Spleen (tissue), 11 donors: ENCODE results near the gene NFKBIE. TPM values are rescaled to one million over a fixed set of nuclear protein-coding genes. Genes with fewer than 3 reads are reported as not detected.

Source experiments
- DNase-seq: peaks from one replicate; pipeline ENCODE4 v3.0.0-alpha.2; 2020
- H3K27ac ChIP-seq, 8 donors: fragments of 200-600 bp; sonication (generic) in 7 of 8; 1 replicate in 4 of 8; 2 replicates in 4 of 8; pipeline versions ENCODE4 v1.5.0 to v1.8.0; 2016 to 2021; ENCODE audit warnings: inconsistent platforms in 4 of 8, mild to moderate bottlenecking in 4 of 8, moderate library complexity in 1 of 8
- H3K27me3 ChIP-seq, 7 donors: fragments of 200-600 bp; sonication (generic) in 6 of 7; replicated peaks in 1 of 7; 1 replicate in 4 of 7; 2 replicates in 3 of 7; pipeline versions ENCODE4 v1.5.0 to v1.8.0; 2016 to 2021; ENCODE audit warnings: inconsistent platforms in 3 of 7, mild to moderate bottlenecking in 1 of 7
- H3K36me3 ChIP-seq, 6 donors: fragments of 200-600 bp; sonication (generic) in 5 of 6; 1 replicate in 4 of 6; 2 replicates in 2 of 6; pipeline versions ENCODE4 v1.5.0 to v1.8.0; 2016 to 2021; ENCODE audit warnings: inconsistent platforms in 2 of 6
- H3K4me1 ChIP-seq, 6 donors: fragments of 200-600 bp; sonication (generic) in 5 of 6; 1 replicate in 3 of 6; 2 replicates in 3 of 6; pipeline versions ENCODE4 v1.5.0 to v1.8.0; 2016 to 2021; ENCODE audit warnings: inconsistent platforms in 3 of 6
- H3K4me3 ChIP-seq, 8 donors: fragments of 200-600 bp; sonication (generic) in 7 of 8; 1 replicate in 4 of 8; 2 replicates in 4 of 8; pipeline versions ENCODE4 v1.5.0 to v1.8.0; 2016 to 2021; ENCODE audit warnings: inconsistent platforms in 4 of 8, mild to moderate bottlenecking in 4 of 8, moderate library complexity in 2 of 8
- H3K9me3 ChIP-seq, 8 donors: fragments of 200-600 bp; sonication (generic) in 7 of 8; 1 replicate in 4 of 8; 2 replicates in 4 of 8; pipeline versions ENCODE4 v1.5.0 to v1.8.0; 2016 to 2021; ENCODE audit warnings: inconsistent platforms in 4 of 8
- POLR2A ChIP-seq, 3 donors: fragments of 450-650 bp; IDR thresholded peaks; one replicate each; pipeline ENCODE4 v1.5.1; 2017; ENCODE audit warnings: antibody characterized with exemption in 3 of 3, mild to moderate bottlenecking in 1 of 3
- POLR2AphosphoS5 ChIP-seq, 3 donors: sonication (generic); formaldehyde crosslinking; IDR thresholded peaks; one replicate each; pipeline ENCODE4 v1.5.1; 2017; ENCODE audit warnings: antibody characterized with exemption in 3 of 3
- WGBS, 5 donors: extraction: QIAGEN DNeasy Blood & Tissue Kit in 3 of 5; methylation state at CpG; one replicate each; pipeline versions ENCODE4 v1.1.5 to v1.1.7; 2013 to 2018; 5-methylcytosine and 5-hydroxymethylcytosine counted together
- intact Hi-C: fragments of 100-400 bp; cut with DNase I; formaldehyde crosslinking; loops from one replicate; pipeline ENCODE4 v1.15.0; 2023; ENCODE audit warnings: low total_unique reads
- polyA plus RNA-seq, 3 donors: library from polyadenylated mRNA; stranded (reverse); fragments of 200-250 nt; gene quantifications; one replicate each; pipeline ENCODE4 v1.2.1, GENCODE V29; 2013
- total RNA-seq, 7 donors: library from RNA; depleted of rRNA in 3 of 7; stranded (reverse); fragments of >200 nt in 3 of 7; fragmentation: NEBNext Ultra II Directional in 4 of 7; extraction: Animal tissue kit (Norgen Biotek cat#: 25700) in 4 of 7; gene quantifications; one replicate each; pipeline versions ENCODE4 v1.1.0 to v1.2.1, GENCODE V29; 2016 to 2021
- TF ChIP-seq, protein P1 (sequence below), 11 experiments: fragments of 200-600 bp in 7 of 11; fragments of 450-650 bp in 4 of 11; sonication (generic) in 4 of 11; IDR thresholded peaks in 8 of 11; conservative IDR thresholded peaks in 3 of 11; 1 replicate in 7 of 11; 2 replicates in 4 of 11; pipeline versions ENCODE4 v1.4.0 to v1.8.0; 2016 to 2021; ENCODE audit warnings: antibody characterized with exemption in 11 of 11, inconsistent platforms in 4 of 11, mild to moderate bottlenecking in 1 of 11
- donor health status: healthy with polysubstance abuse.
- donor health status: DM: no; HTN: no; CAD: no; lungs with moderate emphysema.
- donor health status: DM: no; HTN: no; CAD: no.
- donor health status: Bipolar disorder and iron deficiency.
- donor health status: healthy.
- donor health status: DM: no; HTN: no; CAD: no.
- donor health status: DM: yes; HTN: yes; CAD: no.

NFKBIE gene
- total and polyA plus RNA-seq, 10 donors: 32.2 to 89.7 (median 49.0) TPM

DNA sequence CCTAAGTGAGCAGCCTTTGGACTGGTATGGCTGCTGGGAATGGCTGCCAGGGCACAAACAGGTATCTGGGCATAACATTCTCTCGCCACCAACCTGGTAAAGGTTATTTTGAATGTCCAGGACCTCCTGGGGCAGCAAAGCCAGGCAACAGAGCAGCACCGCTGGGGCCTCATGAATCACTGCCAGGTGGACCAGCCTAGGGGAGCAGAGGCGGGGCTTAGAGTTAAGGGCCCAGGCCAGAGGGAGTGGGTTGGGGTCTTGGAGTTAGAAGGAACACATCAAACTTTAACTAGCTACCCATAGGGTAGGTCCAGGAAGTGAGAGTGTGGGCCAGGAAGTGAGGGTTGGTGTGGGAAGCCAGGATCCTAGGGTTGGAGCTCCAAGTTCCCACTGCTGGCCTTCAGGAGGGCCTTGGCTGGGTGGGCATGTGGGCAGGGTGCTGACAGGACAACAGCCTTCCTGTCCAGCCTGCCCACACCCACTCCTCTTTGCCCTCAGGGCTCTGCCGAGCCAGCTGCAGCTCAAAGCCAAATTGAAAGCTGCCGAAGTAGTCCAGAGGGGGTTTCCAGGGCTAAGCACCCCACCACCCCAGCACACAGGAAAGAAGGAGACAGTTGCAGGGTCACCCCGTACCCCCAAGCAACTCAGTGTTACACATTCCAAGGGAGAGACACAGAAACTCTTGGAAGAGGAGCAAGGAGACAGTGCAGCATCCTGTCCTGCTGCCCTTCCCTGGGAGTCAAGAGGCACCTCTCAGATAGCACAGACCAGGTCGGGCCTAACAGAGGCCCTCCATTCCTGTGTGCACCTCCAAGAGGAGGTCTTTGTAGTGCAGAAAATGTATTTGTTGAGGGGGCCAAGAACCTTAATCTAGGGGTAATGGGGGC, 2.6 kb downstream of the NFKBIE start:
- intact Hi-C loops: no loop called here
- 29 to 35% (median 34%) methylated on average over 6 to 7 of the region's 7 CpGs for WGBS, 5 donors
- no peaks in the 10 kb centered on the region for H3K27me3 ChIP-seq
- peak overlapping the region; percentile 90 to 98 (median 94) for H3K4me3 ChIP-seq
- peaks cover 38 to 96% (median 85%) of the 10 kb centered on the region in 6 donors for H3K4me1 ChIP-seq
- H3K36me3 ChIP-seq: peaks cover 2 to 50% (median 34%) of the 10 kb centered on the region in 6 donors
- peak overlapping the region; percentile 94 to 98 (median 96) for H3K27ac ChIP-seq
- TF ChIP-seq POLR2A (IDR thresholded peaks at IDR 0.05) (no peak), POLR2AphosphoS5 (IDR thresholded peaks at IDR 0.05) (peak; percentile 72 to 83 (median 78))
- TF ChIP-seq, protein P1, sequence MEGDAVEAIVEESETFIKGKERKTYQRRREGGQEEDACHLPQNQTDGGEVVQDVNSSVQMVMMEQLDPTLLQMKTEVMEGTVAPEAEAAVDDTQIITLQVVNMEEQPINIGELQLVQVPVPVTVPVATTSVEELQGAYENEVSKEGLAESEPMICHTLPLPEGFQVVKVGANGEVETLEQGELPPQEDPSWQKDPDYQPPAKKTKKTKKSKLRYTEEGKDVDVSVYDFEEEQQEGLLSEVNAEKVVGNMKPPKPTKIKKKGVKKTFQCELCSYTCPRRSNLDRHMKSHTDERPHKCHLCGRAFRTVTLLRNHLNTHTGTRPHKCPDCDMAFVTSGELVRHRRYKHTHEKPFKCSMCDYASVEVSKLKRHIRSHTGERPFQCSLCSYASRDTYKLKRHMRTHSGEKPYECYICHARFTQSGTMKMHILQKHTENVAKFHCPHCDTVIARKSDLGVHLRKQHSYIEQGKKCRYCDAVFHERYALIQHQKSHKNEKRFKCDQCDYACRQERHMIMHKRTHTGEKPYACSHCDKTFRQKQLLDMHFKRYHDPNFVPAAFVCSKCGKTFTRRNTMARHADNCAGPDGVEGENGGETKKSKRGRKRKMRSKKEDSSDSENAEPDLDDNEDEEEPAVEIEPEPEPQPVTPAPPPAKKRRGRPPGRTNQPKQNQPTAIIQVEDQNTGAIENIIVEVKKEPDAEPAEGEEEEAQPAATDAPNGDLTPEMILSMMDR (IDR thresholded peaks at IDR 0.05 in 8 of 11, conservative IDR thresholded peaks at IDR 0.05 in 3 of 11): no peak
- DNase-seq: peak; percentile 89
- H3K9me3 ChIP-seq: no peaks in the 10 kb centered on the region

DNA sequence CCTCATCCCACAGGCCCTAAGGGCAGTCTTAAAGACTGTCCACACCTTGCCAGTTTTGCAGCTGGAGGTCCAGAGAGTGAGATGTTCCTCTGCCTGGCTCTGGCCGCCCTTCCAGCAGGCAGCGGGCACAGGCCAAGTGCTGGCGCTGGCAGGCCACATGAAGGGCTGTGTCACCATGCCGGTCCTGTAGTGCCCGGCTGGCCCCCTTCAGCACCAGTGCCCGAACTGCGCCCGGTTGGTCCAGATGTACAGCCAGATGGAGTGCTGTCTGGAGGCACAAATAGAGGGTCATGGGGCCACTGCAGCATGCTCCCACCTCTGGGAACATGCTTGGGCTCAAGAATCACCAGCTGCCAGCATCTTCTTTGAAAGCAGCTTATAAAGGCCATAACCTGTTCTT, 3.8 kb downstream of the NFKBIE start:
- H3K27ac ChIP-seq: peak overlapping the region; percentile 94 to 98 (median 96)
- H3K9me3 ChIP-seq: no peaks in the 10 kb centered on the region
- H3K4me1 ChIP-seq: peaks cover 39 to 94% (median 86%) of the 10 kb centered on the region in 6 donors
- WGBS, 5 donors: 78 to 93% (median 87%) methylated on average over 5 to 8 of the region's 8 CpGs
- intact Hi-C loops: no loop called here
- peaks cover 2 to 50% (median 34%) of the 10 kb centered on the region in 6 donors for H3K36me3 ChIP-seq
- no peaks in the 10 kb centered on the region for H3K27me3 ChIP-seq
- H3K4me3 ChIP-seq: peak overlapping the region in 3 of 8 donors; percentile 90 to 95 (median 91)
- peak; percentile 78 for DNase-seq
- no peak for TF ChIP-seq POLR2A (IDR thresholded peaks at IDR 0.05)
- peak in 1 of 3 donors; percentile 45 for TF ChIP-seq POLR2AphosphoS5 (IDR thresholded peaks at IDR 0.05)
- TF ChIP-seq, protein P1 (IDR thresholded peaks at IDR 0.05 in 8 of 11, conservative IDR thresholded peaks at IDR 0.05 in 3 of 11): no peak

DNA sequence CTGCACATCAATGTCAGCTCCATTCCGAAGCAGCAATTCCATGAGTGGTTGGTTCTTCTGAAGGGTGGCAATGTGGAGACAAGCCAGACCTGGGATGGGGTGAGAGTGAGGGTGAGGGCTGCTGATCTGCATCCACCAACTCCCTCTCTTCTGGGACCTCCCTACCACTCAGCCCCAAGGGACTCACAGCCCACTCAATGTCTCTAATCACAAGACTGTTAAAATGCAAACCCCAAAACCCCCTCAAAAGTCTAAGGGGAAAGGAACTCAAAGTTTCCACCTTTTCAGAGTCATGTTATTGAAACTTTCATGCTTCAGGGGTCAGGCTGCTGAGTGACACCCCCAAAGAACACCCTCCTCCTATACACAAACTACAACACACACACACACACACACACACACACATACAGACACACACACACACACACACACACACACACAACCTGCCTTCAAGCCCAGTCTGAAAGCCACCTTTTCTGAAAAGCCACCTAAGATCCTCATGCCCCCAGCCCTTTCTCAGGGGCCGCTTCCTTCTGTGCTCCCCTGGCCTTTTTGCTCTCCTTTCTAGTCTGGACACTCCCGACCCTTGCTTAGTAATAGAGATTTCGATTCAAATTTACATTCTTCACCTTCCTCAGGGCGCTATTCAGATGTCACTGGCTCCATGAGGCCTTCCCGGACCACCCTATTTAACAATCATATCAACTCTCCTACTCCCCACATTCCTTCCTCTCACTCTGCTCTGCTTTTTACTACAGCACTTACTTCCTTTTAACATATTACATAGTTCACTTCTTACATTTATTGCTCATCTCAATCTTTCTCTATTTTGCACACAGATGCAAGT, 4.7 kb downstream of the NFKBIE start:
- DNase-seq: peak; percentile 41
- TF ChIP-seq, protein P1 (IDR thresholded peaks at IDR 0.05 in 8 of 11, conservative IDR thresholded peaks at IDR 0.05 in 3 of 11): no peak
- TF ChIP-seq POLR2AphosphoS5 (IDR thresholded peaks at IDR 0.05) (no peak), POLR2A (IDR thresholded peaks at IDR 0.05) (no peak)
- 76 to 85% (median 81%) methylated on average over 5 to 6 of the region's 6 CpGs for WGBS, 5 donors
- no peaks in the 10 kb centered on the region for H3K9me3 ChIP-seq
- H3K4me1 ChIP-seq: peaks cover 42 to 94% (median 87%) of the 10 kb centered on the region in 6 donors
- no peaks in the 10 kb centered on the region for H3K27me3 ChIP-seq
- peaks cover 2 to 53% (median 36%) of the 10 kb centered on the region in 6 donors for H3K36me3 ChIP-seq
- intact Hi-C loops: no loop called here
- peak overlapping the region in 1 of 8 donors; percentile 90 for H3K4me3 ChIP-seq
- peak overlapping the region; percentile 41 to 98 (median 96) for H3K27ac ChIP-seq
